GM23338 (cell line): Measurements from ENCODE around the gene UVSSA. TPM values are rescaled to one million over a fixed set of nuclear protein-coding genes. Genes with fewer than 3 reads are reported as not detected.
"Not testable (repeated sequence)": the region's sequence is repeated elsewhere in the genome, so short reads cannot be mapped to it uniquely, and the experiment has no call there.

Source experiments
- ATAC-seq: fragments of 200-7000 bp; cut with Tn5 transposase; 3 replicates; pipeline ENCODE4 v1.9.1; 2020
- DNase-seq: peaks from one replicate; pipeline ENCODE4 v3.0.0-alpha.2; 2015; ENCODE audit warnings: low spot score
- H2AFZ ChIP-seq: fragments of 200-600 bp; sonication (generic); 2 replicates; pipeline ENCODE4 v1.8.0; 2016; ENCODE audit warnings: antibody characterized with exemption, mild to moderate bottlenecking, moderate library complexity
- H3F3A ChIP-seq: fragments of 200-600 bp; sonication (generic); replicated peaks from 2 replicates; pipeline ENCODE4 v1.8.0; 2017; ENCODE audit warnings: antibody characterized with exemption, mixed run types, low read depth
- H3K27ac ChIP-seq: fragments of 200-600 bp; sonication (generic); 2 replicates; pipeline ENCODE4 v1.6.1; 2016; ENCODE audit warnings: low read depth
- H3K27me3 ChIP-seq: fragments of 200-600 bp; sonication (generic); 2 replicates; pipeline ENCODE4 v1.8.0; 2016; ENCODE audit warnings: mild to moderate bottlenecking, mixed run types, moderate library complexity; ENCODE audit not compliant: insufficient read depth
- H3K36me3 ChIP-seq: fragments of 200-600 bp; sonication (generic); 2 replicates; pipeline ENCODE4 v1.8.0; 2016; ENCODE audit warnings: mild to moderate bottlenecking; ENCODE audit not compliant: insufficient read depth
- H3K4me1 ChIP-seq: fragments of 200-600 bp; sonication (generic); 2 replicates; pipeline ENCODE4 v1.8.0; 2016; ENCODE audit warnings: mild to moderate bottlenecking, moderate library complexity; ENCODE audit not compliant: insufficient read depth
- H3K4me2 ChIP-seq: fragments of 200-600 bp; sonication (generic); 2 replicates; pipeline ENCODE4 v1.7.1; 2017; ENCODE audit warnings: mixed run types
- H3K4me3 ChIP-seq: fragments of 200-600 bp; sonication (generic); 2 replicates; pipeline ENCODE4 v1.6.1; 2016; ENCODE audit warnings: mixed run types
- H3K79me2 ChIP-seq: fragments of 200-600 bp; sonication (generic); replicated peaks from 2 replicates; pipeline ENCODE4 v1.8.0; 2017; ENCODE audit warnings: mild to moderate bottlenecking; ENCODE audit not compliant: insufficient read depth
- H3K9me2 ChIP-seq: fragments of 200-600 bp; sonication (generic); 2 replicates; pipeline ENCODE4 v1.8.0; 2017; ENCODE audit not compliant: insufficient read depth
- H4K20me1 ChIP-seq: fragments of 200-600 bp; sonication (generic); replicated peaks from 2 replicates; pipeline ENCODE4 v1.8.0; 2017; ENCODE audit warnings: mild to moderate bottlenecking; ENCODE audit not compliant: insufficient read depth
- H3K27ac Mint-ChIP-seq: 2 replicates; pipeline ENCODE4 v1.8.0; 2020; ENCODE audit warnings: inconsistent platforms, mild to moderate bottlenecking, moderate library complexity, mixed read lengths
- H3K27me3 Mint-ChIP-seq: 3 replicates; pipeline ENCODE4 v1.8.0; 2022; ENCODE audit warnings: low read depth, mild to moderate bottlenecking, moderate library complexity, mixed read lengths, inconsistent platforms; ENCODE audit not compliant: insufficient read depth, poor library complexity
- H3K36me3 Mint-ChIP-seq: 3 replicates; pipeline ENCODE4 v1.8.0; 2021; ENCODE audit warnings: low read depth, mild to moderate bottlenecking, inconsistent platforms, moderate library complexity, mixed read lengths
- H3K4me1 Mint-ChIP-seq: 3 replicates; pipeline ENCODE4 v1.8.0; 2020; ENCODE audit warnings: mild to moderate bottlenecking, inconsistent platforms, mixed read lengths
- H3K4me3 Mint-ChIP-seq: 3 replicates; pipeline ENCODE4 v1.8.0; 2021; ENCODE audit warnings: moderate library complexity, mild to moderate bottlenecking, inconsistent platforms, mixed read lengths
- H3K9me3 Mint-ChIP-seq: 3 replicates; pipeline ENCODE4 v1.8.0; 2020; ENCODE audit warnings: moderate library complexity, mild to moderate bottlenecking, inconsistent platforms, mixed read lengths
- polyA plus RNA-seq: library from polyadenylated mRNA; unstranded; fragments of >200 nt; fragmentation: Nextera tagmentation; extraction: Ambion mirVana; gene quantifications from 2 replicates; pipeline ENCODE4 v1.2.1, GENCODE V29; 2016
- total RNA-seq: library from RNA; depleted of rRNA; stranded (reverse); fragments of >200 nt; shearing (Covaris generic); gene quantifications from 2 replicates; pipeline ENCODE4 v1.2.3, GENCODE V29; 2014
- TF ChIP-seq, protein P1 (sequence below): IDR thresholded peaks from 2 replicates; pipeline ENCODE4 v1.6.1; 2016; ENCODE audit warnings: antibody characterized with exemption
- TF ChIP-seq, protein P2 (sequence below), 2 experiments: fragments of 200-600 bp in 1 of 2; sonication (generic) in 1 of 2; conservative IDR thresholded peaks; 2 replicates each; pipeline versions ENCODE4 v1.5.1 to v1.6.1; 2016 to 2017; ENCODE audit warnings: antibody characterized with exemption in 2 of 2, low read depth in 2 of 2, mild to moderate bottlenecking in 2 of 2, moderate library complexity in 1 of 2
- TF ChIP-seq, protein P3 (sequence below): IDR thresholded peaks from one replicate; pipeline ENCODE4 v1.6.1; 2018; ENCODE audit warnings: antibody characterized with exemption; ENCODE audit not compliant: unreplicated experiment
- TF ChIP-seq, protein P4 (sequence below): fragments of 250-450 bp; sonication (Bioruptor Pico); IDR thresholded peaks from 2 replicates; pipeline ENCODE4 v1.5.0; 2020; ENCODE audit warnings: mild to moderate bottlenecking, moderate library complexity

Gene UVSSA
- total and polyA plus RNA-seq, 2 experiments from 2014 or later: 6.5 to 27.7 TPM

DNA sequence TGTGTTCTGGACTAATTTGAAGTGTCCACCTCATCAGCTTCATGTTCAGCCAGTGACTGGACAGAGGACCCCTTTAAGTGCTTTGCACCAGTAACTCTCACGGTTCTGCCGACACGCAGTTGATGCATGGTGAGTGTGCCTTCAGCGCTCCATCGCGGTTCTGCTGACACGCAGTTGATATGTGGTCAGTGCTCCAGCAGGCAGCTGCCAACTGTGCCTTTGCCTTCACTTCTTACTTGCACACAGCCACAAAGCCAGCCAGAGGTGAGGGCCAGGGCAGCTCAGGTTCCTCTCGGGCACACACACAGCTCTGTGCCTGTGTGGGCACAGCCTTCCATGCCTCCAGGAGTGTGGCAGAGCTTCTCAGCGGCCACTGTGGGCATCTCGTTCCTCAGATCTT is 46.9 kb downstream of the UVSSA start:
- peaks cover 24% of the 10 kb centered on the region for H3K36me3 Mint-ChIP-seq
- no peaks in the 10 kb centered on the region for H3K9me2 ChIP-seq
- H3K4me1 ChIP-seq: no peaks in the 10 kb centered on the region
- H3K27ac Mint-ChIP-seq: no peak overlapping the region
- H3K4me3 ChIP-seq: no peak overlapping the region
- no peaks in the 10 kb centered on the region for H3K36me3 ChIP-seq
- H4K20me1 ChIP-seq: no peaks in the 10 kb centered on the region
- no peaks in the 10 kb centered on the region for H3K4me1 Mint-ChIP-seq
- H3K4me2 ChIP-seq: no peak overlapping the region
- H3F3A ChIP-seq: no peaks in the 10 kb centered on the region
- no peaks in the 10 kb centered on the region for H3K79me2 ChIP-seq
- peaks cover 10% of the 10 kb centered on the region for H3K27me3 Mint-ChIP-seq
- no peak for ATAC-seq
- DNase-seq: no peak
- peaks cover 22% of the 10 kb centered on the region for H3K9me3 Mint-ChIP-seq
- H3K27me3 ChIP-seq: no peaks in the 10 kb centered on the region
- no peak overlapping the region for H3K27ac ChIP-seq
- H2AFZ ChIP-seq: no peak overlapping the region
- no peak overlapping the region for H3K4me3 Mint-ChIP-seq
- TF ChIP-seq, protein P1, sequence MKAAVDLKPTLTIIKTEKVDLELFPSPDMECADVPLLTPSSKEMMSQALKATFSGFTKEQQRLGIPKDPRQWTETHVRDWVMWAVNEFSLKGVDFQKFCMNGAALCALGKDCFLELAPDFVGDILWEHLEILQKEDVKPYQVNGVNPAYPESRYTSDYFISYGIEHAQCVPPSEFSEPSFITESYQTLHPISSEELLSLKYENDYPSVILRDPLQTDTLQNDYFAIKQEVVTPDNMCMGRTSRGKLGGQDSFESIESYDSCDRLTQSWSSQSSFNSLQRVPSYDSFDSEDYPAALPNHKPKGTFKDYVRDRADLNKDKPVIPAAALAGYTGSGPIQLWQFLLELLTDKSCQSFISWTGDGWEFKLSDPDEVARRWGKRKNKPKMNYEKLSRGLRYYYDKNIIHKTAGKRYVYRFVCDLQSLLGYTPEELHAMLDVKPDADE: no peak
- TF ChIP-seq, protein P2, sequence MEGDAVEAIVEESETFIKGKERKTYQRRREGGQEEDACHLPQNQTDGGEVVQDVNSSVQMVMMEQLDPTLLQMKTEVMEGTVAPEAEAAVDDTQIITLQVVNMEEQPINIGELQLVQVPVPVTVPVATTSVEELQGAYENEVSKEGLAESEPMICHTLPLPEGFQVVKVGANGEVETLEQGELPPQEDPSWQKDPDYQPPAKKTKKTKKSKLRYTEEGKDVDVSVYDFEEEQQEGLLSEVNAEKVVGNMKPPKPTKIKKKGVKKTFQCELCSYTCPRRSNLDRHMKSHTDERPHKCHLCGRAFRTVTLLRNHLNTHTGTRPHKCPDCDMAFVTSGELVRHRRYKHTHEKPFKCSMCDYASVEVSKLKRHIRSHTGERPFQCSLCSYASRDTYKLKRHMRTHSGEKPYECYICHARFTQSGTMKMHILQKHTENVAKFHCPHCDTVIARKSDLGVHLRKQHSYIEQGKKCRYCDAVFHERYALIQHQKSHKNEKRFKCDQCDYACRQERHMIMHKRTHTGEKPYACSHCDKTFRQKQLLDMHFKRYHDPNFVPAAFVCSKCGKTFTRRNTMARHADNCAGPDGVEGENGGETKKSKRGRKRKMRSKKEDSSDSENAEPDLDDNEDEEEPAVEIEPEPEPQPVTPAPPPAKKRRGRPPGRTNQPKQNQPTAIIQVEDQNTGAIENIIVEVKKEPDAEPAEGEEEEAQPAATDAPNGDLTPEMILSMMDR (conservative IDR thresholded peaks at IDR 0.05; ENCODE audit: low read depth in 2 of 2): no peak
- TF ChIP-seq, protein P3, sequence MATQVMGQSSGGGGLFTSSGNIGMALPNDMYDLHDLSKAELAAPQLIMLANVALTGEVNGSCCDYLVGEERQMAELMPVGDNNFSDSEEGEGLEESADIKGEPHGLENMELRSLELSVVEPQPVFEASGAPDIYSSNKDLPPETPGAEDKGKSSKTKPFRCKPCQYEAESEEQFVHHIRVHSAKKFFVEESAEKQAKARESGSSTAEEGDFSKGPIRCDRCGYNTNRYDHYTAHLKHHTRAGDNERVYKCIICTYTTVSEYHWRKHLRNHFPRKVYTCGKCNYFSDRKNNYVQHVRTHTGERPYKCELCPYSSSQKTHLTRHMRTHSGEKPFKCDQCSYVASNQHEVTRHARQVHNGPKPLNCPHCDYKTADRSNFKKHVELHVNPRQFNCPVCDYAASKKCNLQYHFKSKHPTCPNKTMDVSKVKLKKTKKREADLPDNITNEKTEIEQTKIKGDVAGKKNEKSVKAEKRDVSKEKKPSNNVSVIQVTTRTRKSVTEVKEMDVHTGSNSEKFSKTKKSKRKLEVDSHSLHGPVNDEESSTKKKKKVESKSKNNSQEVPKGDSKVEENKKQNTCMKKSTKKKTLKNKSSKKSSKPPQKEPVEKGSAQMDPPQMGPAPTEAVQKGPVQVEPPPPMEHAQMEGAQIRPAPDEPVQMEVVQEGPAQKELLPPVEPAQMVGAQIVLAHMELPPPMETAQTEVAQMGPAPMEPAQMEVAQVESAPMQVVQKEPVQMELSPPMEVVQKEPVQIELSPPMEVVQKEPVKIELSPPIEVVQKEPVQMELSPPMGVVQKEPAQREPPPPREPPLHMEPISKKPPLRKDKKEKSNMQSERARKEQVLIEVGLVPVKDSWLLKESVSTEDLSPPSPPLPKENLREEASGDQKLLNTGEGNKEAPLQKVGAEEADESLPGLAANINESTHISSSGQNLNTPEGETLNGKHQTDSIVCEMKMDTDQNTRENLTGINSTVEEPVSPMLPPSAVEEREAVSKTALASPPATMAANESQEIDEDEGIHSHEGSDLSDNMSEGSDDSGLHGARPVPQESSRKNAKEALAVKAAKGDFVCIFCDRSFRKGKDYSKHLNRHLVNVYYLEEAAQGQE: no peak
- TF ChIP-seq, protein P4, sequence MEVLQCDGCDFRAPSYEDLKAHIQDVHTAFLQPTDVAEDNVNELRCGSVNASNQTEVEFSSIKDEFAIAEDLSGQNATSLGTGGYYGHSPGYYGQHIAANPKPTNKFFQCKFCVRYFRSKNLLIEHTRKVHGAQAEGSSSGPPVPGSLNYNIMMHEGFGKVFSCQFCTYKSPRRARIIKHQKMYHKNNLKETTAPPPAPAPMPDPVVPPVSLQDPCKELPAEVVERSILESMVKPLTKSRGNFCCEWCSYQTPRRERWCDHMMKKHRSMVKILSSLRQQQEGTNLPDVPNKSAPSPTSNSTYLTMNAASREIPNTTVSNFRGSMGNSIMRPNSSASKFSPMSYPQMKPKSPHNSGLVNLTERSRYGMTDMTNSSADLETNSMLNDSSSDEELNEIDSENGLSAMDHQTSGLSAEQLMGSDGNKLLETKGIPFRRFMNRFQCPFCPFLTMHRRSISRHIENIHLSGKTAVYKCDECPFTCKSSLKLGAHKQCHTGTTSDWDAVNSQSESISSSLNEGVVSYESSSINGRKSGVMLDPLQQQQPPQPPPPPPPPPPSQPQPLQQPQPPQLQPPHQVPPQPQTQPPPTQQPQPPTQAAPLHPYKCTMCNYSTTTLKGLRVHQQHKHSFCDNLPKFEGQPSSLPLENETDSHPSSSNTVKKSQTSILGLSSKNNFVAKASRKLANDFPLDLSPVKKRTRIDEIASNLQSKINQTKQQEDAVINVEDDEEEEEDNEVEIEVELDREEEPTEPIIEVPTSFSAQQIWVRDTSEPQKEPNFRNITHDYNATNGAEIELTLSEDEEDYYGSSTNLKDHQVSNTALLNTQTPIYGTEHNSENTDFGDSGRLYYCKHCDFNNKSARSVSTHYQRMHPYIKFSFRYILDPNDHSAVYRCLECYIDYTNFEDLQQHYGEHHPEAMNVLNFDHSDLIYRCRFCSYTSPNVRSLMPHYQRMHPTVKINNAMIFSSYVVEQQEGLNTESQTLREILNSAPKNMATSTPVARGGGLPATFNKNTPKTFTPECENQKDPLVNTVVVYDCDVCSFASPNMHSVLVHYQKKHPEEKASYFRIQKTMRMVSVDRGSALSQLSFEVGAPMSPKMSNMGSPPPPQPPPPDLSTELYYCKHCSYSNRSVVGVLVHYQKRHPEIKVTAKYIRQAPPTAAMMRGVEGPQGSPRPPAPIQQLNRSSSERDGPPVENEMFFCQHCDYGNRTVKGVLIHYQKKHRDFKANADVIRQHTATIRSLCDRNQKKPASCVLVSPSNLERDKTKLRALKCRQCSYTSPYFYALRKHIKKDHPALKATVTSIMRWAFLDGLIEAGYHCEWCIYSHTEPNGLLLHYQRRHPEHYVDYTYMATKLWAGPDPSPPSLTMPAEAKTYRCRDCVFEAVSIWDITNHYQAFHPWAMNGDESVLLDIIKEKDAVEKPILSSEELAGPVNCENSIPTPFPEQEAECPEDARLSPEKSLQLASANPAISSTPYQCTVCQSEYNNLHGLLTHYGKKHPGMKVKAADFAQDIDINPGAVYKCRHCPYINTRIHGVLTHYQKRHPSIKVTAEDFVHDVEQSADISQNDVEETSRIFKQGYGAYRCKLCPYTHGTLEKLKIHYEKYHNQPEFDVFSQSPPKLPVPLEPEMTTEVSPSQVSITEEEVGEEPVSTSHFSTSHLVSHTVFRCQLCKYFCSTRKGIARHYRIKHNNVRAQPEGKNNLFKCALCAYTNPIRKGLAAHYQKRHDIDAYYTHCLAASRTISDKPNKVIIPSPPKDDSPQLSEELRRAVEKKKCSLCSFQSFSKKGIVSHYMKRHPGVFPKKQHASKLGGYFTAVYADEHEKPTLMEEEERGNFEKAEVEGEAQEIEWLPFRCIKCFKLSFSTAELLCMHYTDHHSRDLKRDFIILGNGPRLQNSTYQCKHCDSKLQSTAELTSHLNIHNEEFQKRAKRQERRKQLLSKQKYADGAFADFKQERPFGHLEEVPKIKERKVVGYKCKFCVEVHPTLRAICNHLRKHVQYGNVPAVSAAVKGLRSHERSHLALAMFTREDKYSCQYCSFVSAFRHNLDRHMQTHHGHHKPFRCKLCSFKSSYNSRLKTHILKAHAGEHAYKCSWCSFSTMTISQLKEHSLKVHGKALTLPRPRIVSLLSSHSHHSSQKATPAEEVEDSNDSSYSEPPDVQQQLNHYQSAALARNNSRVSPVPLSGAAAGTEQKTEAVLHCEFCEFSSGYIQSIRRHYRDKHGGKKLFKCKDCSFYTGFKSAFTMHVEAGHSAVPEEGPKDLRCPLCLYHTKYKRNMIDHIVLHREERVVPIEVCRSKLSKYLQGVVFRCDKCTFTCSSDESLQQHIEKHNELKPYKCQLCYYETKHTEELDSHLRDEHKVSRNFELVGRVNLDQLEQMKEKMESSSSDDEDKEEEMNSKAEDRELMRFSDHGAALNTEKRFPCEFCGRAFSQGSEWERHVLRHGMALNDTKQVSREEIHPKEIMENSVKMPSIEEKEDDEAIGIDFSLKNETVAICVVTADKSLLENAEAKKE (CRISPR knock-in tag): no peak

DNA sequence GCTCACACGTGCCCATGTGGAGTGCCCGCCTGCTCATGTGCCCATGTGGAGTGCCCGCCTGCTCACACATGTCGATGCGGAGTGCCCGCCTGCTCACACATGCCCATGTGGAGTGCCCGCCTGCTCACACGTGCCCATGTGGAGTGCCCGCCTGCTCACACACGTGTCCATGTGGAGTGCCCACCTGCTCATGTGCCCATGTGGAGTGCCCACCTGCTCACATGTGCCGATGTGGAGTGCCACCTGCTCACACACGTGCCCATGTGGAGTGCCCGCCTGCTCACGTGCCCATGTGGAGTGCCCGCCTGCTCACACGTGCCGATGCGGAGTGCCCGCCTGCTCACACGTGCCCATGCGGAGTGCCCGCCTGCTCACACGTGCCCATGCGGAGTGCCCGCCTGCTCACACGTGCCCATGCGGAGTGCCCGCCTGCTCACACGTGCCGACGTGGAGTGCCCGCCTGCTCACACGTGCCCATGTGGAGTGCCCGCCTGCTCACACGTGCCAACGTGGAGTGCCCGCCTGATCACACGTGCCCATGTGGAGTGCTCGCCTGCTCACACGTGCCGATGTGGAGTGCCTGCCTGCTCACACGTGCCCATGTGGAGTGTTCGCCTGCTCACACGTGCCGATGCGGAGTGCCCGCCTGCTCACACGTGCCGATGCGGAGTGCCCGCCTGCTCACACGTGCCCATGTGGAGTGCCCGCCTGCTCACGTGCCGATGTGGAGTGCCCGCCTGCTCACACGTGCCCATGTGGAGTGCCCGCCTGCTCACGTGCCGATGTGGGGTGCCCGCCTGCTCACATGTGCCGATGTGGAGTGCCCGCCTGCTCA is 47.8 kb downstream of the UVSSA start:
- H3K27ac ChIP-seq, H3K36me3 ChIP-seq, H3K4me1 Mint-ChIP-seq, H3K4me3 ChIP-seq, H4K20me1 ChIP-seq, ATAC-seq, H3K4me1 ChIP-seq, H3K9me2 ChIP-seq, H3F3A ChIP-seq, H3K27me3 ChIP-seq, H3K4me3 Mint-ChIP-seq, DNase-seq, H3K79me2 ChIP-seq, H3K27ac Mint-ChIP-seq, H2AFZ ChIP-seq, H3K4me2 ChIP-seq: not testable (repeated sequence)
- peaks cover 25% of the 10 kb centered on the region for H3K9me3 Mint-ChIP-seq
- peaks cover 15% of the 10 kb centered on the region for H3K27me3 Mint-ChIP-seq
- peaks cover 26% of the 10 kb centered on the region for H3K36me3 Mint-ChIP-seq
